NCI-H2171 (cell line): ENCODE data around the gene SLC9A1.

ENCODE experiments used
- DNase-seq: peaks from one replicate; lab custom pipeline; 2025; lab: John Stamatoyannopoulos, UW

SLC9A1 gene

GRCh38 chr1:27150641-27151040 lies 4.3 kb downstream of the SLC9A1 start:
- no peak for DNase-seq

GRCh38 chr1:27150183-27150582 lies 4.7 kb downstream of the SLC9A1 start:
- DNase-seq = no peak

DNA sequence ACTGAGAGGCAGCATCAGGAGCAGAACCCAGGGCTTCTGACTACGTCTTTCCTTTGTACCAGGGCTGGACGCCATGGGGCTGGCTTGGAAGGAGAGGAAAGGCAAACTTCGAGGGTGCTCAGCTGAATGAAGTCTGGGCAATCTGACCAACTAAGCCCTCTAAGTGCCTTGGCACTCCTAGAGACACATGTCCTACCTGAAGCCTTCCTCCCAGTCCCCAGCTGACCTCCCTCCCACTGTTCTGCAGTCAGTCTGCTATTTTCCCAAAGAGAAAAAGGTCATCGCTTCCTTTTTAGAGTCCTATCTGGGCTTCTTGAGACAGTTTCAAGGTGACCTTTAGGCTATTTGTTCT lies 5.2 kb downstream of the SLC9A1 start:
- DNase-seq = no peak

DNA sequence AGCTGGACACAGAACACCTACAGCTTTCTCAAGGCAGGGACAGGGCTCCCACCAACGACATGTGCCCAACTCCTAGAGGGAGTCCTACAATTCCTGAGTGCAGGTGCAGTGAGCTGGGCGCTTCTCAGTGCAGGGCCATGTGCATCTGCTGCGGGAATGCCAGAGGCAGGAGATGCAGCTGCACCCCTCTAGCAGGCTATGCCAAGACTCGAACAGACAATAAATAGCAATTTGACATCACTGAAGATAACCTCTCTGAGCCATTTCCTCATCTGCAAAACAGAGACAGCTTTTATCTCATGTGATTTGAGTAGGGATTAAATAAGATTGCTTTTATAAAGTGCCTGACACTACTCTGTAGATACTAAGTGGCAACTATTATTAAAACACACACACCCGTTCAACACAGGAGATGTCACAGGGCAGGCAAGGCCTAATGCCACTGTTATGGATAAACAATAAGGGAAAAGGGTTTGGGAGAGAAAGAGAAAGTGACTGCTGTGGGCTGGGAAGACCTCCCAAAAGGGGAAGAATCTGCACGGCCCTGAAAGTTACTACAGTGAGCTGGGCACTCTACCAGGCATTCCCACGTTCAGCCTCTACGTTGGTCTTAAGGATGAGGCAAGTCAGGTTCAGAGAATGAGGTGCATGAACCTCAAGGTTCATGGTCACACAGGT lies 5.7 kb downstream of the SLC9A1 start:
- DNase-seq = no peak

- DNase-seq = no peak
Measured at GRCh38 chr1:27148591-27148990, 6.3 kb downstream of the SLC9A1 start.

- DNase-seq = no peak
Measured at GRCh38 chr1:27147842-27148518, 6.9 kb downstream of the SLC9A1 start.

DNA sequence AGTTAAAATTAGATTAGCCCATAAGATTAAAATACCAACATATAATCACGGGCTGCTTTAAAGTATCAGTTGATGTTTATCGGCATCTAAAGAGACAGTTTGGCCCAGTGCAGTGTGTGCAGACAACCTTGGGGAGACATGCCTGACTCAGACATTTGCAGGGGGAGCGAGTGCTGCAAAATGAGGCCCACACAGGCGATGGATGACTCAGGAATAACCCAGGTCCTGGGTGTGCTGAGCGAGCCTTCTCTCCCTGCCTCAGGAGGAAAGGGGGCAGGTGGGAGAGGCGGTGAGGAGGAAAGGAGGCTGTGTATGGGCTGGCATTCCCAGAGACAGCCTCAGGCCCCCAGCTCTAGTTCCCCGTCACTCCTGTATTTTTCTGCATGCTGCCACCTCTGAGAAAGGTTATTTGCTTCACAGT lies 9.0 kb downstream of the SLC9A1 start:
- no peak for DNase-seq

GRCh38 chr1:27144920-27145661 lies 9.8 kb downstream of the SLC9A1 start:
- no peak for DNase-seq

GRCh38 chr1:27144049-27144748 lies 10.7 kb downstream of the SLC9A1 start:
- no peak for DNase-seq

DNA sequence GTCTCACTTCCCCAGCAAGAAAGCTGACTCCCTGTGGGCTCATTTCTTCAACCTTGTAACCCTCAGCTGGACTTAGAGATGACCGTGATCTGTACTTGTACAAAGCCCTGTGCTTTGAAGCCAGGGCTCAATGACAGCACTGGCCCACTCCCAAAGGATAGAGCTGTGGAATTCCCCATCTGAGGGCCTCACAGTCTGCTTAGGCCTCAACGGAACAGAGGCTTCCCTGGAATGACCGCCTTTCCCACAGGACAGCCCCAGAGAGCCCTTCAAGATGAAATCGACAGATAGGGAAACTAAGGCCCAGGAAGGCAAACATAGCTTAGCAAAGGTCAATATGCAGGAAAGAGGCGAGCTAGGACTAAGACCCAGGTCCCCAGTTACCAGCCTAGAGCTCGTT lies 11.5 kb downstream of the SLC9A1 start:
- DNase-seq = no peak

- no peak for DNase-seq
Measured at GRCh38 chr1:27142464-27142863, 12.5 kb downstream of the SLC9A1 start.

- peak; percentile 59 for DNase-seq
Measured at GRCh38 chr1:27141266-27142003, 13.5 kb downstream of the SLC9A1 start.

DNA sequence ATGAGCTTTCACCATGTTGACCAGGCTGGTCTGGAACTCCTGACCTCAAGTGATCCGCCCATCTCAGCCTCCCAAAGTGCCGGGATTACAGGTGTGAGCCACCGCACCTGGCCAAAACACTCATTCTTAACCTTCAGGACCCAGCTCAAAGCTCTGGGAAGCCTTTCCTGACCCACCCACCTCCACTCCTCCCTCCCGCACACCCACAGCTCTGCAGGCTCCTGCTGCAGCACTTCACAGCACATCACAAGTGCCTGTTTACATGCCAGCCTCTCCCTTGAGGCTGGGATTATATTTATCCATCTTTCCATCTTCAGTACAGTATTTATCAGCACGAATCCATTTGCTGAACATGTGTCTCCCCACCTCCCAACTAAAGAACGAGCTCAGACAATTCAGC lies 14.9 kb downstream of the SLC9A1 start:
- no peak for DNase-seq

GRCh38 chr1:27138927-27139326 lies 16.0 kb downstream of the SLC9A1 start:
- DNase-seq = no peak

- DNase-seq = no peak
Measured at GRCh38 chr1:27138368-27138767, 16.6 kb downstream of the SLC9A1 start.

- DNase-seq = no peak
Measured at GRCh38 chr1:27137544-27138075, 17.3 kb downstream of the SLC9A1 start.

- DNase-seq = peak; percentile 80
Measured at GRCh38 chr1:27136998-27137542, 17.9 kb downstream of the SLC9A1 start.

DNA sequence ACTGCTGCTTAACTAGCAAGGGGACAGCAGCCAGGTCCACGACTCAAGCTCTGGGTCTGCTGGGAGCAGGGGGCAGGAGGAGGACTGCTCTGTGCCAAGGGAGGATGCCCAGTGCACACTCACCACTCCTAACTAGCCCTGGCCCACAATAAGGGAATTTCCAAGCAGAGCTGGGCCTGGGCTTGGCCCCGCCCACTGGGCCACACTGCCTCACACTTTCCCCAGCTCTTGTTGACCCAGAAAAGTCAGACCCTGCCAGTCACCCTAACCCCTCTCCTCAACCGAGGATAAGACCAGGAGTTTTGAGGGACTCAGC lies 18.7 kb downstream of the SLC9A1 start:
- DNase-seq = no peak

DNA sequence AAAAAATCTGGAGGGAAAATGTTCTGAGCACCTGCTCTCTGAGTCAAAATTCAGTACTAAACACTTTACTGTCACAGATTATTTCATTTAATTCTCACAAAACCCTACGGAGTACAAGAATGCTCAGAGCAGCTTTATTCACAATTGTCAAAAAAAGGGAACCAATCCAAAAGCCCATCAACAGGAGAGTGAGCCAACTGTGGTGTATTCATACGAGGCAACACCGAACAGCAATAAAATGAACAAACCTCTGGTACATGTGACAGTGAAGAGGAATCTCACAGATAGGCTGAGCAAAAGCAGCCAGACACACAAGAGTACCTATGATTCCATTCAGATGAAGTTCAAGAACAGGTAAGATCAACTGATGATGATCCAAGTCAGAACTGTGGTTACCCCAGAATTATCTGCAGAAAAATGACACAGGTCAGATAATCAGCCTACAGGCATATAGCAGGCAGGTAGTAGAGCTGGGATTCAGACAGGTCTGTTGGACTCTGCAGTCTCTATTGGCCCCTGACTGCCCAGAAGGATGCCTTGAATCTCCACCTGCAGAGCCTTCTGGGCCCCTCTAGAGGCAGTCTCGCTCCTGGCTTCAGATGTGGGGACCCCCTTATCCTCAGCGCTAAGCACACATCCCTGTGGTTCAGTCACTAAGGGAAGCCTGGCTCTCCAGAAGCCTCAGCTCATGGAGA lies 19.2 kb downstream of the SLC9A1 start:
- no peak for DNase-seq

GRCh38 chr1:27133991-27134390 lies 20.9 kb downstream of the SLC9A1 start:
- DNase-seq = no peak

GRCh38 chr1:27133158-27133557 lies 21.8 kb downstream of the SLC9A1 start:
- DNase-seq = no peak
